ENCODE data around the gene SREBF2. TPM values are rescaled to one million over a fixed set of nuclear protein-coding genes. Genes with fewer than 3 reads are reported as not detected.

Gene SREBF2
- total and polyA plus RNA-seq, 9 of the 15 experiments (the other 6 are each of a cell fraction or from before 2014, with no cell fraction given): 1.1 to 84.2 (median 26.9) TPM

GRCh38 chr22:41885116-41885515 is 52.2 kb downstream of the SREBF2 start:
- TF ChIP-seq RBM17 (IDR thresholded peaks at IDR 0.05; ENCODE audit: borderline replicate concordance, low read depth, low read length) (no peak), XRCC4 (IDR thresholded peaks at IDR 0.05; ENCODE audit: extremely low read depth, insufficient read depth, insufficient read length) (no peak), ZNF780A (CRISPR knock-in tag; IDR thresholded peaks at IDR 0.05) (no peak), HMG20A (CRISPR knock-in tag; conservative IDR thresholded peaks at IDR 0.05) (no peak)
- Histone ChIP-seq H2AFZ (ENCODE audit: low read depth, low read length) (no peak overlapping the region), H3K9ac (ENCODE audit: insufficient read depth in 1 of 2, low read depth in 2 of 2, low read length in 2 of 2) (no peak overlapping the region), H3K4me3 (no peak overlapping the region), H3K27ac (ENCODE audit: extremely low read depth, low read depth, low read length) (no peak overlapping the region), H4K20me1 (replicated peaks; ENCODE audit: control insufficient read depth, insufficient read depth, low read length) (peaks cover 2% of the 10 kb centered on the region; the same call in 1 of the 2 replicates), H3K4me2 (ENCODE audit: insufficient read depth, low read length) (no peak overlapping the region), H3K79me2 (ENCODE audit: control insufficient read depth, insufficient read depth, low read length) (no peaks in the 10 kb centered on the region), H3K9me3 (replicated peaks; ENCODE audit: control insufficient read depth, insufficient read depth, low read depth, low read length) (no peaks in the 10 kb centered on the region), H3K9me1 (ENCODE audit: control insufficient read depth, insufficient read depth, low read length) (peaks cover 4% of the 10 kb centered on the region), H3K4me1 (replicated peaks in 1 of 2; ENCODE audit: control insufficient read depth in 2 of 2, insufficient read depth in 2 of 2, low read length in 2 of 2) (no peaks in the 10 kb centered on the region), H3K27me3 (ENCODE audit: control insufficient read depth in 2 of 2, insufficient read depth in 2 of 2, low read length in 2 of 2) (no peaks in the 10 kb centered on the region), H3K36me3 (ENCODE audit: control insufficient read depth, insufficient read depth, low read length) (peaks cover 94% of the 10 kb centered on the region)
- WGBS (ENCODE audit: insufficient coverage, low coverage, missing lambda C conversion rate): 87% methylated on average over 2 of the region's 2 CpGs
- POLR2A ChIA-PET: interaction anchor here (0.6 to 1.8 kb wide), 5 partner anchors 10 to 117 kb away, joined by 3 to 7 read pairs (median 6); no protein-coding TSS in a partner anchor
- intact Hi-C loops (cut with micrococcal nuclease) (no loop called here), in situ Hi-C loops (cut with MboI) (no loop called here)
- no TSS peak for BruUV-seq (replicated peaks)
- CTCF ChIA-PET (ENCODE audit: low intra/inter-chr PET ratio): no interaction called here
- DNase-seq (ENCODE audit: extremely low read depth in 1 of 4, low spot score in 3 of 4) (no peak), FAIRE-seq (no peak), ATAC-seq (no peak)

GRCh38 chr22:41885516-41885915 is 52.6 kb downstream of the SREBF2 start:
- H3K9me1 ChIP-seq (ENCODE audit: control insufficient read depth, insufficient read depth, low read length): peaks cover 4% of the 10 kb centered on the region
- H3K27me3 ChIP-seq (ENCODE audit: control insufficient read depth in 2 of 2, insufficient read depth in 2 of 2, low read length in 2 of 2): no peaks in the 10 kb centered on the region
- TF ChIP-seq MEIS2 (IDR thresholded peaks at IDR 0.05; ENCODE audit: partially characterized antibody) (peak; percentile 2), WHSC1 (IDR thresholded peaks at IDR 0.05; ENCODE audit: low read length) (no peak)
- H3K4me1 ChIP-seq (replicated peaks in 1 of 2; ENCODE audit: control insufficient read depth in 2 of 2, insufficient read depth in 2 of 2, low read length in 2 of 2): no peaks in the 10 kb centered on the region
- H3K4me3 ChIP-seq: no peak overlapping the region
- peaks cover 93% of the 10 kb centered on the region for H3K36me3 ChIP-seq (ENCODE audit: control insufficient read depth, insufficient read depth, low read length)
- in situ Hi-C loops (cut with MboI): no loop called here
- no peak for ATAC-seq
- no peak for FAIRE-seq
- 71% methylated on average over 5 of the region's 6 CpGs for WGBS (ENCODE audit: insufficient coverage, low coverage, missing lambda C conversion rate)
- H3K79me2 ChIP-seq (ENCODE audit: control insufficient read depth, insufficient read depth, low read length): no peaks in the 10 kb centered on the region
- DNase-seq (ENCODE audit: extremely low read depth in 1 of 4, low spot score in 3 of 4): no peak
- POLR2A ChIA-PET: interaction anchor here (0.7 to 1.8 kb wide), 4 partner anchors 11 to 118 kb away, joined by 3 to 7 read pairs (median 6); no protein-coding TSS in a partner anchor
- intact Hi-C loops (cut with micrococcal nuclease): no loop called here
- H3K4me2 ChIP-seq (ENCODE audit: insufficient read depth, low read length): no peak overlapping the region
- no peak overlapping the region for H3K27ac ChIP-seq (ENCODE audit: extremely low read depth, low read depth, low read length)
- CTCF ChIA-PET (ENCODE audit: low intra/inter-chr PET ratio): no interaction called here
- no peaks in the 10 kb centered on the region for H3K9me3 ChIP-seq (replicated peaks; ENCODE audit: control insufficient read depth, insufficient read depth, low read depth, low read length)
- no peak overlapping the region for H2AFZ ChIP-seq (ENCODE audit: low read depth, low read length)
- no TSS peak for BruUV-seq (replicated peaks)
- no peak overlapping the region for H3K9ac ChIP-seq (ENCODE audit: insufficient read depth in 1 of 2, low read depth in 2 of 2, low read length in 2 of 2)
- H4K20me1 ChIP-seq (replicated peaks; ENCODE audit: control insufficient read depth, insufficient read depth, low read length): peaks cover 2% of the 10 kb centered on the region; the same call in 1 of the 2 replicates
